Suprapubic skin (tissue), 4 donors: ENCODE results near the gene ACTR1B.
"Not testable (repeated sequence)": the region's sequence is repeated elsewhere in the genome, so short reads cannot be mapped to it uniquely, and the experiment has no call there.

ENCODE experiments used
- CTCF ChIP-seq, 2 donors: fragments of 200-600 bp in 1 of 2; fragments of 450-650 bp in 1 of 2; sonication (generic) in 1 of 2; IDR thresholded peaks; one replicate each; pipeline ENCODE4 v1.5.1; 2016 to 2019; ENCODE audit warnings: antibody characterized with exemption in 2 of 2, mild to moderate bottlenecking in 1 of 2, moderate library complexity in 1 of 2
- EP300 ChIP-seq: sonication (generic); formaldehyde crosslinking; IDR thresholded peaks from one replicate; pipeline ENCODE4 v1.6.1; 2017; ENCODE audit warnings: antibody characterized with exemption
- POLR2A ChIP-seq, 2 donors: fragments of 450-650 bp; IDR thresholded peaks; one replicate each; pipeline ENCODE4 v1.6.1; 2017; ENCODE audit warnings: antibody characterized with exemption in 2 of 2, mild to moderate bottlenecking in 2 of 2, moderate library complexity in 2 of 2
- POLR2AphosphoS5 ChIP-seq, 3 donors: sonication (generic); formaldehyde crosslinking; IDR thresholded peaks; one replicate each; pipeline ENCODE4 v1.6.1; 2017; ENCODE audit warnings: antibody characterized with exemption in 3 of 3

- not testable (repeated sequence) for TF ChIP-seq EP300; CTCF (IDR thresholded peaks at IDR 0.05); POLR2A (IDR thresholded peaks at IDR 0.05); POLR2AphosphoS5 (IDR thresholded peaks at IDR 0.05)
Measured at GRCh38 chr2:97608745-97609144, 55.1 kb downstream of the ACTR1B start.
